Endometrial microvascular endothelial cells (primary cell): ENCODE results near the gene CACNA1C. TPM values are rescaled to one million over a fixed set of nuclear protein-coding genes. Genes with fewer than 3 reads are reported as not detected.

Experiments used
- in situ Hi-C: cut with HindIII; loops from 2 replicates; pipeline ENCODE4 v1.10.0; 2017; ENCODE audit warnings: low sequenced_read_pairs, low pct_unique_long_range_greater_than_20kb; ENCODE audit errors: inconsistent ontology term
- total RNA-seq: library from RNA; depleted of rRNA; stranded (reverse); fragments of >200 nt; gene quantifications from one replicate; pipeline ENCODE4 v1.2.3, GENCODE V29; 2015; ENCODE audit errors: inconsistent ontology term

CACNA1C gene
- total RNA-seq, 1 donor from 2014 or later: not detected

DNA sequence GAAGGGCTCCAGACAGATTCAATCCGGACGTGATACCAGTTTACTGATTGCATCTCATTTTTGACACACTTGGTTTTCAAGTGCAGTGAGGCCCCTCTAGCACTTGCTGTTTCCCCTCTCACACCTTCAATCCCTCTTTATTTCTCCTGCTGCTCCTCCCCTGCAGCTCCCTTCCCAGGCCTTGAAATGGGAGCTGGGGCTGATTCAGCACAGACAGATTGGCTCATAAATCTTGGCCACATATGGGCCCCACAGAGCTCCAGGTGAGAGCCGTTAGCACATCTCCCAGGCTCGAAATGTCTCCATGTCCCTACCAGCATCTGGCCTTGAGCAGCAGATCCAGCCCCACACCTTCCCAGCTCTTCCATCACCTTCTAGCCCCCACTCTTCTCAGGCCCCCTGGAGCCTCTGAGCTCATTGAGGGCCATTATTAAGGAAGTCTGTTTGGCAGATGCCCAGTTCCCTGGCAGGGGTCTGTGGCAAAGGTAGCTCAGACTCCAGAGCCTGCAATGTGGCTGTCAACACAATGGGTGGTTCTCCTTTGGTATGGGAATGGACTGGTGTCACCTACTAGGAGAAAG is 521.7 kb downstream of the CACNA1C start:
- in situ Hi-C loops: no loop called here

DNA sequence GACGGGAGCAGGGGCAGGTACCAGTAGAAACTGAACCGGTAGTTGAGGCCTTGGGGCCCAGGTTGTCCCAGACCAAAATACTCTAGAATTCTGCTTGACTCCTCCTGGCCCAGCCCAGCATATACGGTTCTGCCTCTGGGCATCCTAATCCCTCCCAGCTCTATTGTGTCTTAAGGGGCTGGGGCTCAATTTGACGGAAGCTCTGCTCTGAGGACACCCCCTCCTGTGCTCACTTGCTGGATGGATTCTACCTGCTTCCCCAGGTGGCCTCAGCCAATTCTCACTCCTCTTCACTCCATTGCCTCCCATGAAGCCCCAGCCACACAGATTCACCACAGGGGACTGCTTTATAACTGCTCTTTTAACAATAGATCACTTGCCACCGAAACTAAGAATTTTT is 522.5 kb downstream of the CACNA1C start:
- in situ Hi-C loops: no loop called here

DNA sequence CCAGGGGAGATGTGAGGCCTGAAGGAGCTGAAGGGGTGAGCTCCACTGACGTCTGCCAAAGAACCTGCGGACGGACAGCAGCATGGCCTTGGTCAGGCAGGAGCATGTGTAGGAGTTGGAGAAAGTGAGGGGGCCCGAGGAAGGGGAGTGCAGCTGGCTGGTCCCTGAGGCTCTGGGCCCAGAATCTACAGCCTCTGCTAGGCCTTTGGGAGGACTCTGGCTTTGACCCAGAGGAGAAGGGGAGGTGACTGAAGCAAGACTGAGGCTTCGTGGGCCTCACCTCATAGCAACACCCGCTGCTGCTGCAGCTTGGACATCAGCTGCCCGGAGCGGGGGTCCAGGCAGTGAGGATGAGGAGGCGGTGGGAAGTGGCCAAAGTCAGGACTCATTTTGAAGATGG is 525.4 kb downstream of the CACNA1C start:
- in situ Hi-C loops: no loop called here

DNA sequence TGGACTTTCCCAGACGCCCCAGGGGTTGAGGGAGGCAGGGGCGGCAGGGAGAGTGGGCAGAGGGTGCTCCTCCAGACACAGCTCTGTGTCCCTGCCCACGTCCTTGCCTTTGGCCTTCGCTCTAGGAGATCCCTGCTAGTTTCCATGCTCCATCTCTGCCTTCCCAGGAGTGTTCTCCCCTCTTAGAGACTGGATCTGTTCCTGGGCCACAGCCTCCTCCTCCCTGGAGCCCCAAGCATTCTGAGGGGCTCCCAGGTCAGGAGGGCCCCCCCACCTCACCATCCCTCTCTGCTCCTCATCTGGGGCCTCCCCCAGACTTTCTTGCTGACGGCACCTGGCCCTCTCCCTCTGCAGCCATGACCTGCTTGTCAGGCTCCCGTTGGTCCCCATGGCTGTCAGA is 526.0 kb downstream of the CACNA1C start:
- in situ Hi-C loops: no loop called here

DNA sequence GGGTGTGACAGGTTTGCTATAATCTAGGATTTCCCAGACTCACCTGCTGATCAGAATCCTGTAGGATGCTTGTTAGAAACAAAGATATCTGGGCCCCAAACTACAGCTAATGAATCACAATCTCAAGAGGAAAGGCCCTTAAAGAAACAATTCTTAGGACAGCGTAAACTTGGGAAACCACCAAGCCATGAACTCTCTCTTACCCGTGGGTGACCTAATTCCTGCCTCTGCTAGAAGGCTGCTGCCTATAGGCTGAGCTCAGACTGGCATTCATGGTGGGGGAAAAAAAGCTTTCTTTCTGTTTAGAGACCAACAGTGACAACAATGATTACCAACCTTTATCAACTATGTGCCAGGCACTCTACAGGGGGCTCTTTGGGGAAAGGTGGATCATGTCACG is 528.0 kb downstream of the CACNA1C start:
- in situ Hi-C loops: no loop called here

DNA sequence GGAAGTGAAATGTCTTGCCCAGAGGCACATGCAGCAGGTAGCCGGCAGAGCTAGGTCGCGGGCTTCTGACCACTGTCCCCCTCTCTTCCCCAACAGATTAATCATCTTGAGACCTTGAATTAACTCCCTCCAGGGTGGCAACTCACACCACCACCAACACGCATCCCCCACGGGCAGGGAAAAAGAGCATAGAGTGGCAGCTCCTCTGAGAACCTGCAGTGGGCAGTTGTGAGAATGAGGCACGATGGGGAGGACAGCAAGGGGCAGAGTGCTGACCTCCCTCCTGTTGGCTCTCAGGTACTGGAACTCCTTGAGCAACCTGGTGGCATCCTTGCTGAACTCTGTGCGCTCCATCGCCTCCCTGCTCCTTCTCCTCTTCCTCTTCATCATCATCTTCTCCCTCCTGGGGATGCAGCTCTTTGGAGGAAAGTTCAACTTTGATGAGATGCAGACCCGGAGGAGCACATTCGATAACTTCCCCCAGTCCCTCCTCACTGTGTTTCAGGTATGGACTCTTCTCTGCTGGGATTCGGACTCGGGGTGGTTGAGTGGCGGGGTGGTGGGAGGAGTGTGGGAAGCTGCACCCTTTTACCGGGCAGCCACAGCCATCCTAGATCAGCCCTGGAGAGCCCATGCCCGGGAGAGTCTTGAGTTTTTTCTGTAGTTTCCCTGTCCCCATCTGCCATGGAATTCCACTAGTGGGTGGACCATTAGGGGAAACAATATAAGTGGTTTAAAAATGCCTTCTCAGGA is 528.7 kb downstream of the CACNA1C start:
- in situ Hi-C loops: no loop called here

DNA sequence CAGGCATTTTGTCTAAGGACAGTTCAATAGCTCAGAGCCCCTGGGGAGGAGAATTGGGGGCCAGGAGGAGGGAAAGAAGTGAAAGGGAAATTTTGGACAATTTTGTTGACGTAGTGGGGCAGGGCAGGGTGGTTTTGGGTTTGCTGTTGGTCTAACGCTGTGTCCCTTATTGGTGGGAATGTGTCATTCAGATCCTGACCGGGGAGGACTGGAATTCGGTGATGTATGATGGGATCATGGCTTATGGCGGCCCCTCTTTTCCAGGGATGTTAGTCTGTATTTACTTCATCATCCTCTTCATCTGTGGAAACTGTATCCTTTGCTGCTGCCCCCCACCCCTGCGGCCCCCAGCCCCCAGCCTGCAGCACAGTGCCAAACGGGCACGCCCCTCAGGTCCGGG is 529.8 kb downstream of the CACNA1C start:
- in situ Hi-C loops: no loop called here

DNA sequence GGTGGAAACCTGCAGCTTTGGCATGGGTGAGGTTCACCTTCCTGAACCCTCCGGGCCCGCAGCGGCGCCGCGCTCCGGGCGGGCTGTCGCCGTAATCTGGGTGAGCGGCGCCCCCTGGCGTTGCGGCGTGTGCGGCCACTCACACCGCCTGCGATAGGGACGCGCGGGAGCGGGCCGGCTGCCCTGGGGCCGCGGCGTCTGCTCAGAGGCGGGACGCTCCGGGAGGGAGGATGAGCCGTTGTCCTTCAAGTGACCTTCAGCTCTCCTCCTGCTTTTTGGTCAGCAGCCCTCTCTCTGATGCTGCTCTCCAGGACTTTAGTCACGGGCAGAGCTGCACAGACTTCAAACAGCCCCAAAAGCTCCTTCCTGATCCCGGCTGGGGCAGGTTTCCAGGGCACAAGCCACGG is 530.3 kb downstream of the CACNA1C start:
- in situ Hi-C loops: no loop called here

DNA sequence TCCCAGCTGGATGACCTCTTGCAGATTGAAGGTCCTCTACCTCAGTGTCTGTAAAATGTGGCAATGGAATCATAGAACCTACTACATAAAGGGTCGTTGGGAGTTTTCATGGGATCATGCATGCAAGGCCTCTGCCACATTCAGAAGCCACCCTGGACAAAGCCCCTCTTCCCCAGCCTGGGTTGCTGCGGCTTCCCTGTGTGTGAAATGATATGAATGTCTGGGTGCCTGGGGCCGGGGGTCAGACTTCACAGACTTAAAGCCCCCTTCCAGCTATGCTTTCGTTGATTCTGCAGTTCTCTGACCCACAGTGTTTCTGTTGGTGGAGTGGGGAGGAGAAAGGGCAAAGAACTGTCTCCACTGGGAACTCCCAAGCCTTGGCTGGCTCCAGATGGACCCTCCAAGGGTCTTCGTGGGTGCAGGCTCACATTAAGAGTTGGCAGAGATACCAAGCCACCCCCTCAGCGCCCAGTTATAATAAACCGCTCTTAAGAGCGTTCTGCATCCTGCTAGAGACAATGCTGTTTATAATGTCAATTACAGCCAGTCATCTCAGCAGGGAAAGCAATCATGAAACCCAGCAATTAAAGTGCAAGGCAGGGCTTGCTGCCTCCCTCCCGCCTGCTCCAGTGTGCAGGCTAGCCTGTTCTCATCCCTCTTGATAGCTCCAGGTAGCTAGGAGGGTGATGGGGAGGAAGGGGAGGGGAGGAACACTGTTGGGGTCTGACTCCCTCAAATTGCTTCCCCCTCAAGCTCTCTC is 531.0 kb downstream of the CACNA1C start:
- in situ Hi-C loops: no loop called here

DNA sequence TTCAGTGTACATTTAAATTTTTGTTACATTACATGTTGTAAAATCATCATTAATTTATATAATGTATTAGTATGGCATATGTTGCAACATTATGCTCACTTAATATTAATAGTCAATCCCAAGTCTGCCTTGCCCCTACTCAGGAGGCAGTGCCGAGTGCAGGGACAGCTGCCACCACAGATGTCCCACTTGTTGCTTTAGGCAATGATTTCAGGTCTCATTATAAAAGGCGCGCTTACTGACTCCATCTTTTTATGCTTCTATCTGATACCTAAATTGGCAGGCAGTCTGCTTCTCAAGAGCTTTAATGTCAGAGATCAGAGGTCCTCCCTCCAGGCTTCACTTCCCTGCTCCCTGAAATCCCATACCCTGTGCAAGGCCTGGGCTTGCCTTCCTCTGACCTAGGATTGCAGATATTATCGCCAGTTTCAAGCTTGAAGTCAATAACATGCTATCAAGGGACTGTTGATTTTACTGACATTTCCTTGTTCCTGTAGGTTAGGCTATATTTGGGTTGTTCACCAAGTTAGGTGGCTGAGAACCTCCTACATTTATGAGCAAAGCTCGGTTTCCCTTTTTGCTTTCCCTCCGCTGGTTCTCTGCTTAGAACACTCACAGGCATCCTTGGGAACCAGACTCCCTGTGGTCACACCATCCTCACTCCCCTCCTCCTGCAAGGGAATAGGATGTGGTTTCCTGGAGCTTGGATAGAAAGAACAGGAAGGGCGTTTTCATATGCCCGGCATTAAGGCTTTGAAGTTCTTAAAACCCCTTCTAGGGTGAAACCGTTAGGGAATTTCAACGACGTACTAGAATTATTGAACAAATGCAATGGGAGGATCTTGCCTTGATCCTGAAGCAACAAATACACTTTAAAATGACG is 533.6 kb downstream of the CACNA1C start:
- in situ Hi-C loops: no loop called here

DNA sequence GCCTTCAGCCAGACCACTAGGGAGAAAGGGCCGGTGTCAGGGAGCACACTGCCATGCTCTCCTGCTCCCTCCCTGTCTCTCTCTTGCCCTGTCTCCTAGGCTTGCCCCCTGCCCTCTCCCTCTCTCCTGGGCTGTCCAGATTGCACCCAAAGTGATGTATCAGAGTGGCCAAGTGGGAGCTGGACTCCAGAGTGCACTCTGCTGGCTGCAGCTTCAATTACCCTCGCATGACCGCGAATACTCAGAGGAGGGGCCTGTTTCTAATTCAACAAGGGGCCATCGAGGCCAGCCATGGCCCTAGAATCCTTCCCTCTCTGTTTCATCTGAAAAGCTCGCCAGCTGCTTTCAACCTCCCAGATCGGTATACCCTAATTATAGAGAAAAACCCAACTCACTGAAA is 535.6 kb downstream of the CACNA1C start:
- in situ Hi-C loops: no loop called here

DNA sequence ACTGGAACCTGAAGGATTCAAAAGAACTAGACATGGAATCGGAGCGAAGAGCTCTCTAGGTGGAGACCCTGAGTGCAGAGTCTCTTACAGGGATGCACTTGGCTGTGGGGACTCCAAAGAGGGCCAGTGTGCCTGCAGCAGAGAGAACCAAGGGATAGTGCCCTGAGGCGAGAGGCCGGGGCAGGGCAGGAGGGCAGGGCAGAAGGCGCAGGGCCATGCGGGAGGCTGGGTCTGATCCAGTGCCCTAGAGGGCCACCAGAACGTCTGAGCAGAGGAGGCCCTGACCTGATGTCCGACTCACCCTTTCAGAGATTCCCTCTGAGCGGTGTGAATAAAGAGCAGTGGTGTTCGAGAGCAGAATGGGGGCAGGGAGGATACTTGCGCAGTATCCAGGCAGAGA is 536.6 kb downstream of the CACNA1C start:
- in situ Hi-C loops: no loop called here

DNA sequence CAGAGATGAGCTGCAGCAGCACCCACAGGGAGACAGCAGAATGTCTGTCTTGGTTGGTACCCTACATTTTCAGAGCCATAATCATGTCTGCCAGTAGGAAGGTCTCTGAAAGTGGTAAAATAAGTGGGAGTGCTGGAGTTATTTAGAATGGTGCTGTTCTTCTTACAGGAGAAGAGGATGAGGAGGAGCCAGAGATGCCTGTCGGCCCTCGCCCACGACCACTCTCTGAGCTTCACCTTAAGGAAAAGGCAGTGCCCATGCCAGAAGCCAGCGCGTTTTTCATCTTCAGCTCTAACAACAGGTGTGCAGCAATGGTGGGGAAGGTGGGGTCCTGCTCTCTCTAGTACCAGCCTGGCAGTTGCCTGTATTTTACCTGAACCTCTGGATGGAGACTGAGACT is 540.3 kb downstream of the CACNA1C start:
- in situ Hi-C loops: no loop called here

DNA sequence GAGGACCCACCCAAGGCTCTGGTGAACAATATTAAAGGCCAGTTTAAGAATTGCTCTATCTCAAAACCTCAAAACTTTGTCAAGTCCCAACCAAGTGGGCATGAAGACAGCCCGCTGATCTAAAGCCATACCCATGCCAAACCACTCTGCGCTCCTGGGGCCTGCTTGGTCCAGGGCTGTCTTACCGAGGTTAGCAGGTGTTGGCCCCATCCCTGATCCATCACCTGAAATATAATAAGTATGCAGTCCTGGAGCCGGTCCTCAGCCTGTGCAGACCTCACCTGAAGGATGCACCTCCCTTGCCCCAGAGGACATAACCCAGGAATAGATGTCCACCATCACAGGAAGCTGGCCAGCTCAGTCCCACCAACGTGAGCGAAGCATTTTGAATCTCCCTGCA is 543.7 kb downstream of the CACNA1C start:
- in situ Hi-C loops: no loop called here

DNA sequence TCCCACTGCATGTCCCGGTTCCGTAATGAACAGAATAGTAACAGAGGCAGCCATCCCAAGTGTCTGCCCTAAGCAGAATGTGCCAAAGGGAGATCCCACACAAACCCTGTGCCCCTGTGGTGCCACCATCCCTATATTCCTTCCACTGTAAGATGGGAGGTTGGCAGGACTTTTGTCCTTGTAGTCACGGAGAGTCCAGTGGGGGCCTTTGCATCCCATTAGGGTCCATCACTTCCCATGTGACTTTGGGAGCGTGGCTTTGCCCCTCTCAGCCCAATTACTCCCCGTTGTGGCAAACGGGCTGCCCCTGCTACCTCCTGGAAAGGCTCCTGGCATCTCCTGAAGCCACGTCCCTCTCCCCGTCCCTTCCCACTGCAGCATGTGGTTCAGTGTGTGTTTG is 552.5 kb downstream of the CACNA1C start:
- in situ Hi-C loops: no loop called here

DNA sequence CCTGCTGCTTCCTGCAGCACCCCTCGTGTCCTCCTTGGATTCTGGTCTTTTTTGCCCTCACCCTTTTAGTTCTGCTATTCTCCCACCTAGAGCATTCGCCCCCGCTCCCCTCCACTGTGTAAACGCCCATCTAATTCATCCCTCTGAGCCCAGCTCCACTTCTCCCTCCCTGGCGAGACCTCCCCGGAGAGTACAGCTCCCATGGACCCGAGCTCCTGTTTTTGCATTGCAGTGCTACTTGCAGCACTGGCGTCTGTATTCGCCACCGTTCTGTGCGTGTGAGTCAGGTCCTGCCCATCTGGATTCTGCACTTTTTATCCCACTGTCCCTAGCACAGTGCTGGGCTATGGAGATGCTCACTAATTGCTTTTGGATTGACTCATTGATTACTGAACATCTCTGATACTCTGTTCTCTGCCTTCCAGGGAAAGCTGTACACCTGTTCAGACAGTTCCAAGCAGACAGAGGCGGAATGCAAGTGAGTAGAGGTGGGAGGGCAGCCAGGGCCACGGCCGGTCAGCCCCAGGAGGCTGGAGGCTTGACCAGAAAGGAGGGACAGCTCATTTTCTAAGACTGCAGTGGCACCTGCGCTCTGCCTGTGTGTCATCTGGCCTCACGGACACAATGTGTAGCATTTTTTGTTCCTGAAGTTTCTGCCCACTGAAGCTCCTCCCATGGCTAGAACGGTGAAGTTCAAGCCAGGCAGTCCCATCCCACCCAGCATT is 553.6 kb downstream of the CACNA1C start:
- in situ Hi-C loops: no loop called here

DNA sequence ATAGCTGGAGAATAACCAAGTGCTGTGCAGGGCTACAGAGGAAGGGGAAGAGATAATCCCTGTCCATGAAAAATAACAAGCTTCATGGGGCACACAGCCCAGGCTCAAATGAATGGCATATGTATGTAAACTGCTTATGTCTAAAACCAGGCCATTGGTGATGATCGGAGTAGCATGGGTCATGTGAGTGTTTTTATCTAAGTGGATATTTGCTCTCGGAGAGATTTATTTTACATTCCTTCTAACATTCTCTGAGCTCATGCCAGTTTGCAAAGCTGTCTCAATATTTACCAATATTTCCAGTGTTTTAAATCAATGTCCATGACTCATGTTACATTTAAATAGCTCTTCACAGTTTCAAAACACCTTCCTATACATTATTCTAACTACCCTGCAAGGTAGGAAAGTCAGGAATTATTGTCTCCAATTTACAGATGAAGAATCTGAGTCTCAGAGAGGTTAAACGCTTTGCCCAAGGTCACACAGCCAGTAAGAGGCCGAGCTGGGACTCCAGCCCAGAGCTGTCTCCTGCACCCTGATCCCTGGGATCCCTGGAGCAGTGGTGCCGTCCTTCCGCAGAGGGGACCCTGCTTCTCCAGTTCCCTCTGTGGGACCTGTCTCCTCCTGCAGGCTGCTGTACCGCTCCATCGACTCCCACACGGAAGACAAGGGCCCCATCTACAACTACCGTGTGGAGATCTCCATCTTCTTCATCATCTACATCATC is 555.3 kb downstream of the CACNA1C start:
- in situ Hi-C loops: no loop called here

DNA sequence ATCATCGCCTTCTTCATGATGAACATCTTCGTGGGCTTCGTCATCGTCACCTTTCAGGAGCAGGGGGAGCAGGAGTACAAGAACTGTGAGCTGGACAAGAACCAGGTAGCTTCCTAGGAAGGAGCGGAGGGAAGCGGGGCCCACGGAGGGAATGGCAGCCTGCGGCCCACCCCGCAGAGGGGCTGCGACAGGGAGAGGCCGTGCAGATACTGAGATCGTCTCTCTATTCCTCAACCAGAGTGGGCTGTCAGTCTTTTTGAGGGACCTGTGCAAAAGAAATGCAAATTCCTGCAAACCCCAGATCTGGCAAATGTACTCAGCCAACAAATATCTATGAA is 555.8 kb downstream of the CACNA1C start:
- in situ Hi-C loops: no loop called here
